Pancreas (tissue), 10 donors: Measurements from ENCODE around the gene TAF15. TPM values are rescaled to one million over a fixed set of nuclear protein-coding genes. Genes with fewer than 3 reads are reported as not detected.

Source experiments
- ATAC-seq, 4 donors: fragments of 200-7000 bp; cut with Tn5 transposase; one replicate each; pipeline versions ENCODE4 v1.8.0 to v1.9.1; 2020; ENCODE audit warnings: mild to moderate bottlenecking in 4 of 4, moderate library complexity in 4 of 4
- DNase-seq, 6 donors: peaks; one replicate each; pipeline ENCODE4 v3.0.0-alpha.2; 2020
- FAIRE-seq: peaks from 2 replicates; lab custom pipeline; 2012; peaks lifted over from hg19 to GRCh38; lab: Jason Lieb, UNC
- H3K27ac ChIP-seq, 4 donors: fragments of 200-600 bp; sonication (generic); 1 replicate in 3 of 4; 2 replicates in 1 of 4; pipeline versions ENCODE4 v1.5.0 to v1.8.0; 2020
- H3K27me3 ChIP-seq, 4 donors: fragments of 200-600 bp; one replicate each; pipeline ENCODE4 v1.8.0; 2021
- H3K36me3 ChIP-seq, 3 donors: fragments of 200-600 bp; sonication (generic) in 1 of 3; one replicate each; pipeline versions ENCODE4 v1.5.0 to v1.8.0; 2020 to 2021
- H3K4me1 ChIP-seq, 3 donors: fragments of 200-600 bp; one replicate each; pipeline ENCODE4 v1.8.0; 2021
- H3K4me3 ChIP-seq, 4 donors: fragments of 200-600 bp; sonication (generic) in 2 of 4; one replicate each; pipeline versions ENCODE4 v1.5.0 to v1.8.0; 2020 to 2021
- H3K9me3 ChIP-seq, 4 donors: fragments of 200-600 bp; one replicate each; pipeline ENCODE4 v1.8.0; 2021
- WGBS, 2 donors: extraction: QIAGEN DNeasy Blood & Tissue Kit; methylation state at CpG; one replicate each; pipeline ENCODE4 v1.1.7; 2013; 5-methylcytosine and 5-hydroxymethylcytosine counted together
- intact Hi-C, 3 donors: fragments of 100-400 bp; cut with DNase I; formaldehyde crosslinking; loops; one replicate each; pipeline versions ENCODE4 v1.11.1 to v1.14.2; 2022
- polyA plus RNA-seq, 2 donors: library from polyadenylated mRNA; stranded (reverse); fragments of 200-250 nt; gene quantifications; one replicate each; pipeline ENCODE4 v1.2.3, GENCODE V29; 2013
- total RNA-seq, 6 donors: library from RNA; stranded (reverse); fragmentation: NEBNext Ultra II Directional in 4 of 6; extraction: Animal tissue kit (Norgen Biotek cat#: 25700) in 4 of 6; gene quantifications; one replicate each; pipeline versions ENCODE4 v1.2.1 to v1.2.4, GENCODE V29; 2021 to 2023
- TF ChIP-seq, protein P1 (sequence below), 4 donors: fragments of 200-600 bp; sonication (generic) in 3 of 4; IDR thresholded peaks; one replicate each; pipeline versions ENCODE4 v1.5.0 to v1.8.0; 2021; ENCODE audit warnings: antibody characterized with exemption in 4 of 4
- donor health status: healthy with polysubstance abuse.
- donor health status: DM: no; HTN: no; CAD: no; lungs with moderate emphysema.
- donor health status: DM: no; HTN: no; CAD: no.
- donor health status: control.
- donor health status: control.
- donor health status: Bipolar disorder and iron deficiency.
- donor health status: DM: yes; HTN: yes; CAD: no.
- donor health status: DM: no; HTN: no; CAD: no.
- donor health status: DM: no; HTN: no; CAD: no.
- donor health status: DM: yes; HTN: yes; CAD: no.

The TAF15 gene
- total and polyA plus RNA-seq, 8 donors, result 62.9 to 88.1 (median 73.9) TPM

DNA sequence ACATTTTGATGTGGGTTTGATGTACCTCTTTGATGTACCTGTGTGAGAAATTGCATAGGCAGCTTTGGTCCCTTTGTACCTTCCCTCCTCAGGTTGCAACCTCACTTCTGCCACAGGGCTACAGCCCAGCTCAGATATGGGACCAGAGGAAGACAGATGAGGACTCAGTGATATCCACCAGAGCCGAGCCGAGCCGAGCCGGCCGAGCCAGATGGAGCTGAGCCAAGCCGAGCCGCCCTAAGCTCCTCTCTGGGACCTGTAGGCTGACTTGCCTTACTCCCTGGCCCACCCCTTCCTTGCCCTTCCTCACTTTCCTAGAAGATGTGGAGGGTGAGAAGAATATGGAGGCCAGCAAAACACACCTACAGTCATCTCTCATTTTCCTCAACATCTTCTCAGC lies 55.6 kb downstream of the TAF15 start:
- Histone ChIP-seq H3K36me3 (no peaks in the 10 kb centered on the region), H3K27ac (no peak overlapping the region), H3K4me1 (no peaks in the 10 kb centered on the region), H3K9me3 (no peaks in the 10 kb centered on the region), H3K27me3 (no peaks in the 10 kb centered on the region), H3K4me3 (no peak overlapping the region)
- no peak for ATAC-seq
- no peak for FAIRE-seq
- DNase-seq, result no peak
- intact Hi-C loops, result no loop called here
- TF ChIP-seq, protein P1, sequence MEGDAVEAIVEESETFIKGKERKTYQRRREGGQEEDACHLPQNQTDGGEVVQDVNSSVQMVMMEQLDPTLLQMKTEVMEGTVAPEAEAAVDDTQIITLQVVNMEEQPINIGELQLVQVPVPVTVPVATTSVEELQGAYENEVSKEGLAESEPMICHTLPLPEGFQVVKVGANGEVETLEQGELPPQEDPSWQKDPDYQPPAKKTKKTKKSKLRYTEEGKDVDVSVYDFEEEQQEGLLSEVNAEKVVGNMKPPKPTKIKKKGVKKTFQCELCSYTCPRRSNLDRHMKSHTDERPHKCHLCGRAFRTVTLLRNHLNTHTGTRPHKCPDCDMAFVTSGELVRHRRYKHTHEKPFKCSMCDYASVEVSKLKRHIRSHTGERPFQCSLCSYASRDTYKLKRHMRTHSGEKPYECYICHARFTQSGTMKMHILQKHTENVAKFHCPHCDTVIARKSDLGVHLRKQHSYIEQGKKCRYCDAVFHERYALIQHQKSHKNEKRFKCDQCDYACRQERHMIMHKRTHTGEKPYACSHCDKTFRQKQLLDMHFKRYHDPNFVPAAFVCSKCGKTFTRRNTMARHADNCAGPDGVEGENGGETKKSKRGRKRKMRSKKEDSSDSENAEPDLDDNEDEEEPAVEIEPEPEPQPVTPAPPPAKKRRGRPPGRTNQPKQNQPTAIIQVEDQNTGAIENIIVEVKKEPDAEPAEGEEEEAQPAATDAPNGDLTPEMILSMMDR (IDR thresholded peaks at IDR 0.05), result no peak
- 82 to 90% methylated on average over 7 of the region's 7 CpGs for WGBS, 2 donors

DNA sequence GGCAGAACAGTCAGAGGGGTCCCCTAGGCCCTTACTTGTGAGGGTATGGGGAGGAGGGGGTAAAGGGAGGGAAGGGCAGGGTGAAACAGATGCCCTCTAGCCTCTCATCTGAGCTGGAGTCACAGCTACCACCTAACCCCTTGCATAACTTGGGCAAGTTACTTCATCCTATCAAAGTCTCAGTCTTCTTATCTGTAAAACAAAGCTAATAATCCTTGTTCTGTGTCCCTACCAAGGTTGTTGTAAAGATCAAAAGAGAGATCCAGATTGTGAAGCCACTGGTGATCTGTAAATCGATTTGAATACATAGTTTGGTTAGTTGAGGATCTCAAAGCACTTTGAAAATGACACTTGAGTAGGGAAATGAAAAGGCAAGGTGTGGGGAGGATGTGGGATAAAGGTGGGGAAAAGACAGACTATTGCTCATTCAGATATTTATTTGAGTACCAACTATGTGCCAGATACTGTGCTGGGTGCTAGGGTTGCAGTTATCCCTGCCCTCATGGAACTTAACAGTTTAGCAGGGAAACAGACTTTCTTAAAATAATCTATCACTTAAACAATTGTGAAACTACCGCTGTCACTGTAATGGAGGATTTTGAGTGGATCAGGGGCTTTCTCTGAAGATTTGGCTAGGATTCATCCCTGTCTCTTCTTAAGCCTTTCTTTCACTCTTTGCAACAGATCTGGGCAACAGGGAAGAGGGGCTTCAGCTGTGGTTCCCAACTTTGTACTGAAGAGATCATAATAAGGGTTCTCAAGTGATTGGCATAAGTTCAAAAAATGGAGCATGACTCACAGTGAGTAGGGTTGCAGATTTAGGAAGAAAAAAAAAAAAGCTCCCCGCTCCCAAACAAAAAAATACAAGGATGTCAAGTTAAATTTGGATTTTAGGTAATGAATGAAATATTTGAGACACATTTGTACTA lies 56.4 kb downstream of the TAF15 start:
- 71% methylated on average over 3 of the region's 3 CpGs for WGBS, 2 donors
- Histone ChIP-seq H3K4me3 (no peak overlapping the region), H3K27me3 (no peaks in the 10 kb centered on the region), H3K9me3 (no peaks in the 10 kb centered on the region), H3K4me1 (no peaks in the 10 kb centered on the region), H3K27ac (no peak overlapping the region), H3K36me3 (no peaks in the 10 kb centered on the region)
- TF ChIP-seq, protein P1 (IDR thresholded peaks at IDR 0.05), result no peak
- intact Hi-C loops, result no loop called here
- FAIRE-seq (no peak), ATAC-seq (no peak), DNase-seq (no peak)

DNA sequence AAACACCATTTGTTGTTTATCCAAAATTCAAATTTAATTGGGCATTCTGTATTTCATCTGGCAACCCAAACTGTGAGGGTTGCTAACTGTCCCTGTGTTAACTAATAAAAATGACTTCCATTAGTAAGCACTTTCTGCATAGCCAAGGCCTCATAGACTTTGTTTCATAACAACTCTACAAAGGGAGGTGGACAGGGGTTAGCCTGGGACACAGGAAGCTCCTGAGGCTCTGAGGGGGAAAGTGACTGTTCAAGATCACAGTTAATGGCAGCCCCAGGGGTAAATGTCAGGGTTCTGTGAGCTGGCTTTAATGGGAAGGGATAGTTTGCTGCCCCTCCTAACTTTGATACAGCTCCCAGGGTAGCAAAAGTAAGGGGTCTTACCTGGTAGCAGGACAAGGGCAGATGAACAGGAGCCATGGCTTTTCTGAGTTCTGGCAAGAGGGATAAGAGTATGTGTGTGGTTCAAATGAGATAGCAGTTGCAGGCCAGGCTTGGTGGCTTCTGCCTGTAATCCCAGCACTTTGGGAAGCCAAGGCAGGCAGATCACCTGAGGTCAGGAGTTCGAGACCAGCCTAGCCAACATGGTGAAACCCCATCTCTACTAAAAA lies 57.2 kb downstream of the TAF15 start:
- H3K4me1 ChIP-seq, result no peaks in the 10 kb centered on the region
- no peak for ATAC-seq
- TF ChIP-seq, protein P1 (IDR thresholded peaks at IDR 0.05), result no peak
- no peak for DNase-seq
- intact Hi-C loops, result no loop called here
- H3K27ac ChIP-seq, result no peak overlapping the region
- H3K9me3 ChIP-seq, result no peaks in the 10 kb centered on the region
- no peaks in the 10 kb centered on the region for H3K27me3 ChIP-seq
- H3K4me3 ChIP-seq, result no peak overlapping the region
- no peaks in the 10 kb centered on the region for H3K36me3 ChIP-seq
- FAIRE-seq, result no peak
- WGBS, 2 donors, result 86 to 90% methylated on average over 1 of the region's 1 CpG

DNA sequence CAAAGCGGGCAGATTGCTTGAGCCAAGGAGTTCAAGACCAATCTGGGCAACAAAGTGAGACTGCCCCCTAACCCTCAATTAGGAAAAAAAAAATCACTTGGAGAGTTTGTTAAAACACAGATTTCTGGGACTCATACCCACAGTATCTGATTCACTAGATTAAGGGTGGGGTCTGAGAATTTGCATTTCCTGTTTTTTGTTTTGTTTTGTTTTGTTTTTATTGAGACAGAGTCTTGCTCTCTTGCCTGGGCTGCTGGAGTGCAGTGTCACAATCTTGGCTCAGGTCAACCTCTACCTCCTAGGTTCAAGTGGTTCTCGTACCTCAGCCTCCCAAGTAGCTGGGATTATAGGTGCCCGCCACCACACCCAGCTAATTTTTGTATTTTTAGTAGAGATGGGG lies 58.3 kb downstream of the TAF15 start:
- Histone ChIP-seq H3K27ac (no peak overlapping the region), H3K9me3 (no peaks in the 10 kb centered on the region), H3K4me1 (no peaks in the 10 kb centered on the region), H3K27me3 (no peaks in the 10 kb centered on the region), H3K4me3 (no peak overlapping the region), H3K36me3 (no peaks in the 10 kb centered on the region)
- TF ChIP-seq, protein P1 (IDR thresholded peaks at IDR 0.05), result no peak
- FAIRE-seq (no peak), DNase-seq (no peak), ATAC-seq (no peak)
- intact Hi-C loops, result no loop called here
- 96 to 98% methylated on average over 3 of the region's 3 CpGs for WGBS, 2 donors

DNA sequence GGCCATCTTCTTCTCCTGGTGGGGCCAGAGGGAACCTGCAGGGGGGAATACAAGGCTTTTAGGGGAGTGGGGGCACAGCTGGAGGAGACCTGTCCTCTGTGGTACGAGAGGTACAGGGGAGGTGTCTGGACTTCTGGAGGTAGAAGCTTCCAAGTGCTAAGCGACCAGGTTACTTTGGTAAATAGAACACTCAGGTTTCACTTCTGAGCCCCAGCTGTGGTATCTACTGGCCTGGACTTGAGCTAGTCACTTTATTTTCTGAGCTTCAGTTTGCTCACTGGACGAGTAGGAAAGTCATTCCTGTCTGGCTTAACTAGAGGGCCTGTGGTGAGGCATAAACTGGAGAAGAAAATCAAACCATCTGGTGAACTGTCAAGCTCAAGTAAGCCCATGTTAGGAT lies 59.5 kb downstream of the TAF15 start, which contains the start of gene HEATR9:
HEATR9 (minus strand) TSS at position 155 of the 400 bp plus-strand sequence; CDS start at position 6, 149 bp downstream.
- Histone ChIP-seq H3K27me3 (no peaks in the 10 kb centered on the region), H3K4me3 (no peak within 1 kb of the TSS), H3K9me3 (no peaks in the 10 kb centered on the region), H3K4me1 (no peaks in the 10 kb centered on the region), H3K27ac (no peak within 1 kb of the TSS), H3K36me3 (no peaks in the 10 kb centered on the region)
- ATAC-seq, result no peak
- WGBS, 2 donors, result 68 to 85% methylated on average over 3 of the region's 3 CpGs
- DNase-seq, result no peak
- intact Hi-C loops, result no loop called here
- no peak for FAIRE-seq
- TF ChIP-seq, protein P1 (IDR thresholded peaks at IDR 0.05), result no peak
